Right lung (tissue), 5 donors: ENCODE results near the gene RBMS1. TPM values are rescaled to one million over a fixed set of nuclear protein-coding genes. Genes with fewer than 3 reads are reported as not detected.
A peak's percentile ranks its signal among the peaks of the same experiment; 100 is the strongest.

Source experiments
- DNase-seq, 2 donors: peaks; one replicate each; pipeline ENCODE4 v3.0.0-alpha.2; 2013
- polyA plus RNA-seq, 5 donors: library from polyadenylated mRNA; unstranded; fragments of 120-200 nt; gene quantifications; one replicate each; pipeline versions ENCODE4 v1.2.1 to v1.2.3, GENCODE V29; 2013; ENCODE audit warnings: inconsistent platforms in 1 of 5, low replicate concordance in 1 of 5; ENCODE audit not compliant: insufficient read length in 5 of 5, insufficient read depth in 1 of 5

Gene RBMS1
- polyA plus RNA-seq, 5 donors, result 73.1 to 146 (median 115) TPM

- no peak for DNase-seq
These were observed 127.8 kb downstream of the RBMS1 start for GRCh38 chr2:160365716-160366367.

- no peak for DNase-seq
These were observed 129.2 kb downstream of the RBMS1 start for GRCh38 chr2:160364364-160364763.

GRCh38 chr2:160363961-160364360 lies 129.6 kb downstream of the RBMS1 start:
- DNase-seq, result no peak

GRCh38 chr2:160363055-160363454 lies 130.6 kb downstream of the RBMS1 start:
- no peak for DNase-seq

GRCh38 chr2:160362541-160362940 lies 131.1 kb downstream of the RBMS1 start:
- no peak for DNase-seq

- no peak for DNase-seq
These were observed 131.6 kb downstream of the RBMS1 start for GRCh38 chr2:160362018-160362417.

- DNase-seq, result no peak
These were observed 133.4 kb downstream of the RBMS1 start for GRCh38 chr2:160360089-160360757.

GRCh38 chr2:160358046-160358445 lies 135.6 kb downstream of the RBMS1 start:
- no peak for DNase-seq

GRCh38 chr2:160356485-160356884 lies 137.1 kb downstream of the RBMS1 start:
- no peak for DNase-seq

GRCh38 chr2:160355080-160355479 lies 138.5 kb downstream of the RBMS1 start:
- DNase-seq, result no peak

- no peak for DNase-seq
These were observed 138.9 kb downstream of the RBMS1 start for GRCh38 chr2:160354677-160355076.

- DNase-seq, result no peak
These were observed 139.8 kb downstream of the RBMS1 start for GRCh38 chr2:160353813-160354212.

- DNase-seq, result no peak
These were observed 140.4 kb downstream of the RBMS1 start for GRCh38 chr2:160353166-160353565.

GRCh38 chr2:160352500-160352899 lies 141.1 kb downstream of the RBMS1 start:
- DNase-seq, result no peak

- DNase-seq, result no peak
These were observed 141.7 kb downstream of the RBMS1 start for GRCh38 chr2:160351956-160352355.

- no peak for DNase-seq
These were observed 144.3 kb downstream of the RBMS1 start for GRCh38 chr2:160349306-160349705.

GRCh38 chr2:160347269-160347863 lies 146.2 kb downstream of the RBMS1 start:
- no peak for DNase-seq

- DNase-seq, result no peak
These were observed 148.4 kb downstream of the RBMS1 start for GRCh38 chr2:160345071-160345764.

GRCh38 chr2:160343404-160343803 lies 150.2 kb downstream of the RBMS1 start:
- DNase-seq, result no peak

GRCh38 chr2:160339726-160340125 lies 153.9 kb downstream of the RBMS1 start:
- no peak for DNase-seq

GRCh38 chr2:160338901-160339685 lies 154.5 kb downstream of the RBMS1 start:
- peak; percentile 43 to 59 for DNase-seq

GRCh38 chr2:160337728-160338127 lies 155.9 kb downstream of the RBMS1 start:
- no peak for DNase-seq
